NCI-H1417 treated with DMSO at 0.1 percent for 48 hours (cell line): Measurements from ENCODE around the gene PIMREG.

Experiments
- DNase-seq: peaks from one replicate; lab custom pipeline; 2025; lab: John Stamatoyannopoulos, UW

PIMREG gene

DNA sequence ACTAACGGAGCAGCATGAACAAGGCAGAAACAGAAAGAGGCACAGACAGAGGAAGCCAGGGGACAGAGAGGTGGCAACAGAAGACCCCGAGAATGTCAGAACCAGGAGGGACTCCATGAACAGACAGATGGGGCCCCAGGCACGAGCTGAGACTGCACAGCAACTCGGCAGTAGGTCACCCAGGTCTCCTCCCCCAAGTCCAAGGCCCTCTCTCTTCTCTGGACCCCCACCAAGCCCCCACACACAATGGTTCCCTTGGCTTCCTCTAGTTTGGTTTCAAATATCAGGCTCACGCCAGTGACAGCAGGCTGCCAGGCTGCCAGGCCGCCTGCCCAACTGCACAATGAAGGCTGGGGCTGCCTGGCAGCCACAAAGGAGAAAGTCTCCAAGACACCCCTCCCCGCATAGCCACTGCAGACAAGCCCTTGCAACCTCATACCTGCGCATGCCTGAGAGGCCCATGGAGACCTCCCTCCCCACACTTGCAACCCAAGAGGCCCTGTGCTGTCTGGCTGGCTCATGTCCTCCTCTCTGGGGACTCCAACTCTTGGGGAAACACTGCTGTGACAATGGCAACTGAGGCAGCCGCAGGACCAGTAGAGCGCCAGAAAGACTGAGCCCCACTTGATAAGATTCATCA is 54.8 kb downstream of the PIMREG start:
- no peak for DNase-seq
